ENCODE results near the gene TPRX2. TPM values are rescaled to one million over a fixed set of nuclear protein-coding genes. Genes with fewer than 3 reads are reported as not detected.
A peak's percentile ranks its signal among the peaks of the same experiment; 100 is the strongest.
"Not testable (repeated sequence)": the region's sequence is repeated elsewhere in the genome, so short reads cannot be mapped to it uniquely, and the experiment has no call there.

The TPRX2 gene
- total RNA-seq, 1 donor: not detected

GRCh38 chr19:47863514-47863936, 4.5 kb downstream of the TPRX2 start:
- no peak overlapping the region for H3K4me3 ChIP-seq (ENCODE audit: low read depth, low read length)
- peak; percentile 66 for DNase-seq (ENCODE audit: low read depth)
- TF ChIP-seq, protein P1, sequence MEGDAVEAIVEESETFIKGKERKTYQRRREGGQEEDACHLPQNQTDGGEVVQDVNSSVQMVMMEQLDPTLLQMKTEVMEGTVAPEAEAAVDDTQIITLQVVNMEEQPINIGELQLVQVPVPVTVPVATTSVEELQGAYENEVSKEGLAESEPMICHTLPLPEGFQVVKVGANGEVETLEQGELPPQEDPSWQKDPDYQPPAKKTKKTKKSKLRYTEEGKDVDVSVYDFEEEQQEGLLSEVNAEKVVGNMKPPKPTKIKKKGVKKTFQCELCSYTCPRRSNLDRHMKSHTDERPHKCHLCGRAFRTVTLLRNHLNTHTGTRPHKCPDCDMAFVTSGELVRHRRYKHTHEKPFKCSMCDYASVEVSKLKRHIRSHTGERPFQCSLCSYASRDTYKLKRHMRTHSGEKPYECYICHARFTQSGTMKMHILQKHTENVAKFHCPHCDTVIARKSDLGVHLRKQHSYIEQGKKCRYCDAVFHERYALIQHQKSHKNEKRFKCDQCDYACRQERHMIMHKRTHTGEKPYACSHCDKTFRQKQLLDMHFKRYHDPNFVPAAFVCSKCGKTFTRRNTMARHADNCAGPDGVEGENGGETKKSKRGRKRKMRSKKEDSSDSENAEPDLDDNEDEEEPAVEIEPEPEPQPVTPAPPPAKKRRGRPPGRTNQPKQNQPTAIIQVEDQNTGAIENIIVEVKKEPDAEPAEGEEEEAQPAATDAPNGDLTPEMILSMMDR (IDR thresholded peaks at IDR 0.05; ENCODE audit: insufficient read depth, low read length): peak; percentile 97

DNA sequence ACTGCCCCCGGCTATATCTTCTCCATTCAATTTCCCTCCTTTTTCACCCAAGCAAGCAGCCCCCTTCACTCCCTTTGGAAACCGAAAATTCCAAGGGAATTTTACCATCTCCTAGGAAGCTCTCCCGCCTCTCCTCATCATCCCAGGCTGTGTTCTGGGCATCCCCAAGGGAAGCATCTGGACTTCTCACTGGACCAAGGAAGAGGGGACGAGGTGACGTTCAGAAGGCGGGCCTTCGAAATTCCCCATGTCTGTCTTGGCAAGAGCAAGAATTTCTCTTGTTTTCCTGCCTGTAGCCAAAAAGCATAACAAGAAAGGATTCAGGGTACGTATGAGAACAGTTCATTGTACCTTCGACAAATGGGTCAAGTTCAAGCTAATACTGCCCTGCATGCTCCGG, 6.1 kb downstream of the TPRX2 start:
- H3K4me3 ChIP-seq (ENCODE audit: low read depth, low read length): no peak overlapping the region
- TF ChIP-seq, protein P1 (IDR thresholded peaks at IDR 0.05; ENCODE audit: insufficient read depth, low read length): no peak
- no peak for DNase-seq (ENCODE audit: low read depth)

GRCh38 chr19:47878906-47879305, 19.9 kb downstream of the TPRX2 start:
- TF ChIP-seq, protein P1 (IDR thresholded peaks at IDR 0.05; ENCODE audit: insufficient read depth, low read length): no peak
- H3K4me3 ChIP-seq (ENCODE audit: low read depth, low read length): no peak overlapping the region
- DNase-seq (ENCODE audit: low read depth): no peak

GRCh38 chr19:47879385-47879784, 20.4 kb downstream of the TPRX2 start:
- not testable (repeated sequence) for DNase-seq (ENCODE audit: low read depth); H3K4me3 ChIP-seq (ENCODE audit: low read depth, low read length)

GRCh38 chr19:47881757-47882156, 22.7 kb downstream of the TPRX2 start:
- no peak for DNase-seq (ENCODE audit: low read depth)
- H3K4me3 ChIP-seq (ENCODE audit: low read depth, low read length): no peak overlapping the region
- TF ChIP-seq, protein P1 (IDR thresholded peaks at IDR 0.05; ENCODE audit: insufficient read depth, low read length): no peak

GRCh38 chr19:47882890-47883289, 23.9 kb downstream of the TPRX2 start:
- no peak for DNase-seq (ENCODE audit: low read depth)
- no peak overlapping the region for H3K4me3 ChIP-seq (ENCODE audit: low read depth, low read length)
- TF ChIP-seq, protein P1 (IDR thresholded peaks at IDR 0.05; ENCODE audit: insufficient read depth, low read length): no peak

- DNase-seq (ENCODE audit: low read depth): no peak
- H3K4me3 ChIP-seq (ENCODE audit: low read depth, low read length): no peak overlapping the region
- TF ChIP-seq, protein P1 (IDR thresholded peaks at IDR 0.05; ENCODE audit: insufficient read depth, low read length): no peak
These were observed 26.0 kb downstream of the TPRX2 start for GRCh38 chr19:47885067-47885463.

Data from fibroblast of the aortic adventitia (primary cell).